Duodenal mucosa (tissue), 2 donors: Measurements from ENCODE around the gene DENND1B.

Experiments used
- H3K27ac ChIP-seq: one replicate; pipeline ENCODE4 v1.7.0; 2013; ENCODE audit warnings: low read depth, low read length
- H3K27me3 ChIP-seq, 2 donors: one replicate each; pipeline ENCODE4 v1.7.0; 2013; ENCODE audit warnings: low read length in 2 of 2, control low read depth in 1 of 2; ENCODE audit not compliant: insufficient read depth in 2 of 2, control insufficient read depth in 1 of 2
- H3K36me3 ChIP-seq, 2 donors: one replicate each; pipeline ENCODE4 v1.7.0; 2013; ENCODE audit warnings: low read length in 2 of 2, control low read depth in 1 of 2; ENCODE audit not compliant: insufficient read depth in 2 of 2, control insufficient read depth in 1 of 2
- H3K4me1 ChIP-seq, 2 donors: one replicate each; pipeline ENCODE4 v1.7.0; 2013; ENCODE audit warnings: low read length in 2 of 2, control low read depth in 1 of 2; ENCODE audit not compliant: insufficient read depth in 2 of 2, control insufficient read depth in 1 of 2
- H3K4me3 ChIP-seq, 2 donors: one replicate each; pipeline ENCODE4 v1.7.0; 2013; ENCODE audit warnings: low read length in 2 of 2, low read depth in 1 of 2
- H3K9ac ChIP-seq, 2 donors: one replicate each; pipeline ENCODE4 v1.7.0; 2013; ENCODE audit warnings: low read length in 2 of 2, low read depth in 1 of 2
- H3K9me3 ChIP-seq, 2 donors: one replicate each; pipeline ENCODE4 v1.7.0; 2013; ENCODE audit warnings: low read length in 2 of 2, control low read depth in 1 of 2; ENCODE audit not compliant: control insufficient read depth in 1 of 2

The DENND1B gene

DNA sequence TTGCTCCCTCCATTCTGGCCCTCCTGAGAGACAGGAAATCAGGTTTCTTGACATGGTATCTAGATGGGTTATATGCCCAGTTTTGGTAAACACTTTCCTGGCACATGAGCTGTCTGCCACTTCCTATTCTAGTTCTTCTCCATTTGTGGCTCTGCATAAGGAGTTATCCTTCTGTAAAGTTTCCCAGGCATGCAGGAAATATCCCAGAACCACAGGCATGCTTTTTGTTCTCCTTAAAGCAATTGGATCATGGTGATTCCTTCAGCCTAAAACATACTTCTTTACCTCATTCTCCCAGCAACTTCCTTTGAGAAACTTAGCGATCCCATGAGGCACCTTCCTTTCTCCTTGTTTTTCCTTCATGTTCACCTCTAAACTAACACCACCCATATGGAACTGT lies 307.4 kb downstream of the DENND1B start:
- no peak overlapping the region for H3K9ac ChIP-seq
- no peaks in the 10 kb centered on the region for H3K27me3 ChIP-seq
- no peak overlapping the region for H3K27ac ChIP-seq

DNA sequence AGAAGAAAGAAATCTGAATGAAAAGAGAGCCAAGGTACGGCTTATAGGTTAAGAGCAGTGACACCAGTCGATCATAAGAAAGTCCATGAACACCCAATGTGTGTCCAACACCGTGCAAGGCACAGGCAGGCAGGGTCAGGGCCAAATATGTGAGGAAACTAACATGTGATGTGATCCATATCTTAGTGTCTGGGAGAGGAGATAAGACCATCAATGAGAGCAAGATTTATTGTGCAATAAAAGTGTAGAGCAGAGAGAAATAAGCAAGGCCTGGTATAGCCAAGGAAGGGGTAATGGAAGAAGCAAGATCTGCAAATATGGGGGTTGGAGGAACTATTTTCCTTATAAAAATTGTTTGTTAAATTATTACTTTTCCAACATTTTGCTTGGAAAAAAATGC lies 308.5 kb downstream of the DENND1B start:
- no peaks in the 10 kb centered on the region for H3K4me1 ChIP-seq
- H3K27ac ChIP-seq = no peak overlapping the region
- no peaks in the 10 kb centered on the region for H3K36me3 ChIP-seq
- H3K9ac ChIP-seq = no peak overlapping the region
- H3K27me3 ChIP-seq = no peaks in the 10 kb centered on the region
- no peak overlapping the region for H3K4me3 ChIP-seq
- H3K9me3 ChIP-seq = no peaks in the 10 kb centered on the region

More for the DNA sequence above, 307.4 kb downstream of the DENND1B start:
- Histone ChIP-seq H3K9me3 (no peaks in the 10 kb centered on the region), H3K4me1 (no peaks in the 10 kb centered on the region), H3K36me3 (no peaks in the 10 kb centered on the region), H3K4me3 (no peak overlapping the region)

- Histone ChIP-seq H3K4me1 (no peaks in the 10 kb centered on the region), H3K27ac (no peak overlapping the region), H3K27me3 (no peaks in the 10 kb centered on the region)
Observed at GRCh38 chr1:197465528-197466327, 309.6 kb downstream of the DENND1B start.

GRCh38 chr1:197464044-197464443 lies 311.2 kb downstream of the DENND1B start:
- no peaks in the 10 kb centered on the region for H3K27me3 ChIP-seq
- no peak overlapping the region for H3K27ac ChIP-seq
- H3K9ac ChIP-seq = no peak overlapping the region
- H3K4me3 ChIP-seq = no peak overlapping the region
- H3K36me3 ChIP-seq = no peaks in the 10 kb centered on the region
- no peaks in the 10 kb centered on the region for H3K4me1 ChIP-seq
- H3K9me3 ChIP-seq = no peaks in the 10 kb centered on the region

More at GRCh38 chr1:197465528-197466327, 309.6 kb downstream of the DENND1B start:
- H3K9me3 ChIP-seq = no peaks in the 10 kb centered on the region
- no peak overlapping the region for H3K4me3 ChIP-seq
- H3K36me3 ChIP-seq = no peaks in the 10 kb centered on the region
- H3K9ac ChIP-seq = no peak overlapping the region

DNA sequence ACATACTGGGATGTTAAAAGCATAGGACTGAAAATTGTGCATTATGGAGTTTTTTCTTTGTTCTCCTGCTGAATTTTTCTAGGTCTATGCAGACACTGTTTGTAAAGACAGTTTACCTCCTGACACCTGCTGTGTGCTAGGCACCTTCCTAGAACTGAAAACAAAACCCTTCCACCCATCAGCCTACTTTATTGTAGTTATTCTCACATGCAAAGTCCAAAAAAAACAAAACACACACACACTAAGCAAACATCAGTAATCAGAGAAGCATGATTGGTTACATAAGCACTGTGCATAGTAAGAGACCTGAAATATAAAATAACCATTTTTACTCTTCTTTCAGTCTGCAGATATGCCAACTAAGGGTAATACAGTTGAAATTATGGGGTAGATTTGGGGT lies 312.1 kb downstream of the DENND1B start:
- Histone ChIP-seq H3K36me3 (no peaks in the 10 kb centered on the region), H3K4me3 (no peak overlapping the region), H3K4me1 (no peaks in the 10 kb centered on the region), H3K9ac (no peak overlapping the region), H3K27ac (no peak overlapping the region), H3K27me3 (no peaks in the 10 kb centered on the region), H3K9me3 (no peaks in the 10 kb centered on the region)

DNA sequence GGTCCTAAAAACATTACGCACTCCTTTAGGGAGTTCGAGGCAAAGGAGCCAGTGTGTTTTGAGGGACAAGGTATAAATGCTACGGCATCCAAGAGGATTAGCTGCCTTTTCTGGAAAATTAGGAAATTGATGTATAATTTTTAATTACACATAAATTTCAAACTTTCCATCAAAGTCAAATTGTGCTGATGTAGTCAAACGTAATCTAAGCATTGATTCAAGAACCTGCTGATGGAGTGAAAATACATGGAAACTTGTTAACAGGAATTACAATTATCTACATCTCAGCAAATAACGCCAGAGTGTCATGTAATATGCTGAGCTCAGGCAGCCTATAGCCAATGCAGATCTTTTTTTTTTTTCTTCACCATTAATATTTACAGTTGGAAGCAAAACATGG lies 312.7 kb downstream of the DENND1B start:
- Histone ChIP-seq H3K9me3 (no peaks in the 10 kb centered on the region), H3K4me1 (no peaks in the 10 kb centered on the region), H3K27me3 (no peaks in the 10 kb centered on the region), H3K36me3 (no peaks in the 10 kb centered on the region), H3K4me3 (no peak overlapping the region), H3K27ac (no peak overlapping the region), H3K9ac (no peak overlapping the region)
